Spleen (tissue), 11 donors: Measurements from ENCODE around the gene RUFY3. TPM values are rescaled to one million over a fixed set of nuclear protein-coding genes. Genes with fewer than 3 reads are reported as not detected.

Source experiments
- DNase-seq: peaks from one replicate; pipeline ENCODE4 v3.0.0-alpha.2; 2020
- H3K27ac ChIP-seq, 8 donors: fragments of 200-600 bp; sonication (generic) in 7 of 8; 1 replicate in 4 of 8; 2 replicates in 4 of 8; pipeline versions ENCODE4 v1.5.0 to v1.8.0; 2016 to 2021; ENCODE audit warnings: inconsistent platforms in 4 of 8, mild to moderate bottlenecking in 4 of 8, moderate library complexity in 1 of 8
- H3K27me3 ChIP-seq, 7 donors: fragments of 200-600 bp; sonication (generic) in 6 of 7; replicated peaks in 1 of 7; 1 replicate in 4 of 7; 2 replicates in 3 of 7; pipeline versions ENCODE4 v1.5.0 to v1.8.0; 2016 to 2021; ENCODE audit warnings: inconsistent platforms in 3 of 7, mild to moderate bottlenecking in 1 of 7
- H3K36me3 ChIP-seq, 6 donors: fragments of 200-600 bp; sonication (generic) in 5 of 6; 1 replicate in 4 of 6; 2 replicates in 2 of 6; pipeline versions ENCODE4 v1.5.0 to v1.8.0; 2016 to 2021; ENCODE audit warnings: inconsistent platforms in 2 of 6
- H3K4me1 ChIP-seq, 6 donors: fragments of 200-600 bp; sonication (generic) in 5 of 6; 1 replicate in 3 of 6; 2 replicates in 3 of 6; pipeline versions ENCODE4 v1.5.0 to v1.8.0; 2016 to 2021; ENCODE audit warnings: inconsistent platforms in 3 of 6
- H3K4me3 ChIP-seq, 8 donors: fragments of 200-600 bp; sonication (generic) in 7 of 8; 1 replicate in 4 of 8; 2 replicates in 4 of 8; pipeline versions ENCODE4 v1.5.0 to v1.8.0; 2016 to 2021; ENCODE audit warnings: inconsistent platforms in 4 of 8, mild to moderate bottlenecking in 4 of 8, moderate library complexity in 2 of 8
- H3K9me3 ChIP-seq, 8 donors: fragments of 200-600 bp; sonication (generic) in 7 of 8; 1 replicate in 4 of 8; 2 replicates in 4 of 8; pipeline versions ENCODE4 v1.5.0 to v1.8.0; 2016 to 2021; ENCODE audit warnings: inconsistent platforms in 4 of 8
- CTCF ChIP-seq, 11 experiments: fragments of 200-600 bp in 7 of 11; fragments of 450-650 bp in 4 of 11; sonication (generic) in 4 of 11; IDR thresholded peaks in 8 of 11; conservative IDR thresholded peaks in 3 of 11; 1 replicate in 7 of 11; 2 replicates in 4 of 11; pipeline versions ENCODE4 v1.4.0 to v1.8.0; 2016 to 2021; ENCODE audit warnings: antibody characterized with exemption in 11 of 11, inconsistent platforms in 4 of 11, mild to moderate bottlenecking in 1 of 11
- POLR2A ChIP-seq, 3 donors: fragments of 450-650 bp; IDR thresholded peaks; one replicate each; pipeline ENCODE4 v1.5.1; 2017; ENCODE audit warnings: antibody characterized with exemption in 3 of 3, mild to moderate bottlenecking in 1 of 3
- POLR2AphosphoS5 ChIP-seq, 3 donors: sonication (generic); formaldehyde crosslinking; IDR thresholded peaks; one replicate each; pipeline ENCODE4 v1.5.1; 2017; ENCODE audit warnings: antibody characterized with exemption in 3 of 3
- WGBS, 5 donors: extraction: QIAGEN DNeasy Blood & Tissue Kit in 3 of 5; methylation state at CpG; one replicate each; pipeline versions ENCODE4 v1.1.5 to v1.1.7; 2013 to 2018; 5-methylcytosine and 5-hydroxymethylcytosine counted together
- intact Hi-C: fragments of 100-400 bp; cut with DNase I; formaldehyde crosslinking; loops from one replicate; pipeline ENCODE4 v1.15.0; 2023; ENCODE audit warnings: low total_unique reads
- polyA plus RNA-seq, 3 donors: library from polyadenylated mRNA; stranded (reverse); fragments of 200-250 nt; gene quantifications; one replicate each; pipeline ENCODE4 v1.2.1, GENCODE V29; 2013
- total RNA-seq, 7 donors: library from RNA; depleted of rRNA in 3 of 7; stranded (reverse); fragments of >200 nt in 3 of 7; fragmentation: NEBNext Ultra II Directional in 4 of 7; extraction: Animal tissue kit (Norgen Biotek cat#: 25700) in 4 of 7; gene quantifications; one replicate each; pipeline versions ENCODE4 v1.1.0 to v1.2.1, GENCODE V29; 2016 to 2021
- donor health status: healthy with polysubstance abuse.
- donor health status: DM: no; HTN: no; CAD: no; lungs with moderate emphysema.
- donor health status: DM: no; HTN: no; CAD: no.
- donor health status: Bipolar disorder and iron deficiency.
- donor health status: healthy.
- donor health status: DM: no; HTN: no; CAD: no.
- donor health status: DM: yes; HTN: yes; CAD: no.

Gene RUFY3
- total and polyA plus RNA-seq, 10 donors, result 19.2 to 96.8 (median 76.2) TPM

- TF ChIP-seq POLR2AphosphoS5 (IDR thresholded peaks at IDR 0.05) (no peak), CTCF (IDR thresholded peaks at IDR 0.05 in 8 of 11, conservative IDR thresholded peaks at IDR 0.05 in 3 of 11) (no peak), POLR2A (IDR thresholded peaks at IDR 0.05) (no peak)
Measured at GRCh38 chr4:70841211-70841610, 119.4 kb downstream of the RUFY3 start.

GRCh38 chr4:70841951-70842350 lies 120.2 kb downstream of the RUFY3 start:
- DNase-seq, result no peak
- Histone ChIP-seq H3K27me3 (no peaks in the 10 kb centered on the region), H3K36me3 (no peaks in the 10 kb centered on the region), H3K9me3 (no peaks in the 10 kb centered on the region), H3K4me3 (no peak overlapping the region), H3K4me1 (peaks cover 6 to 49% (median 19%) of the 10 kb centered on the region in 6 donors), H3K27ac (peak overlapping the region in 3 of 8 donors; percentile 8 to 97 (median 33))
- intact Hi-C loops, result loop anchor here (10.0 kb wide), 1 partner anchor 163 kb away; no protein-coding TSS in a partner anchor
- WGBS, 5 donors, result 29 to 91% (median 77%) methylated on average over 1 of the region's 1 CpG
- TF ChIP-seq CTCF (IDR thresholded peaks at IDR 0.05 in 8 of 11, conservative IDR thresholded peaks at IDR 0.05 in 3 of 11) (no peak), POLR2A (IDR thresholded peaks at IDR 0.05) (no peak), POLR2AphosphoS5 (IDR thresholded peaks at IDR 0.05) (no peak)

More at GRCh38 chr4:70841211-70841610, 119.4 kb downstream of the RUFY3 start:
- peaks cover 10 to 49% (median 26%) of the 10 kb centered on the region in 6 donors for H3K4me1 ChIP-seq
- H3K36me3 ChIP-seq, result no peaks in the 10 kb centered on the region
- H3K27ac ChIP-seq, result peak overlapping the region in 4 of 8 donors; percentile 16 to 97 (median 64)
- no peaks in the 10 kb centered on the region for H3K27me3 ChIP-seq
- intact Hi-C loops, result loop anchor here (10.0 kb wide), 1 partner anchor 164 kb away; no protein-coding TSS in a partner anchor
- DNase-seq, result no peak
- H3K9me3 ChIP-seq, result no peaks in the 10 kb centered on the region
- H3K4me3 ChIP-seq, result no peak overlapping the region

- 63 to 84% (median 74%) methylated on average over 6 of the region's 6 CpGs for WGBS, 5 donors
- Histone ChIP-seq H3K9me3 (no peaks in the 10 kb centered on the region), H3K4me1 (peaks cover 3 to 39% (median 9%) of the 10 kb centered on the region in 6 donors), H3K27ac (peak overlapping the region in 1 of 8 donors; percentile 15), H3K36me3 (no peaks in the 10 kb centered on the region), H3K27me3 (no peaks in the 10 kb centered on the region), H3K4me3 (no peak overlapping the region)
- no peak for DNase-seq
- no peak for TF ChIP-seq CTCF (IDR thresholded peaks at IDR 0.05 in 8 of 11, conservative IDR thresholded peaks at IDR 0.05 in 3 of 11)
- no peak for TF ChIP-seq POLR2A (IDR thresholded peaks at IDR 0.05)
- no peak for TF ChIP-seq POLR2AphosphoS5 (IDR thresholded peaks at IDR 0.05)
- intact Hi-C loops, result loop anchor here (10.0 kb wide), 1 partner anchor 162 kb away; no protein-coding TSS in a partner anchor
Measured at GRCh38 chr4:70842761-70843435, 121.1 kb downstream of the RUFY3 start.

- H3K4me3 ChIP-seq, result no peak overlapping the region
- no peak overlapping the region for H3K27ac ChIP-seq
- H3K9me3 ChIP-seq, result no peaks in the 10 kb centered on the region
- DNase-seq, result no peak
- H3K4me1 ChIP-seq, result peaks cover 0 to 31% (median 2%) of the 10 kb centered on the region in 6 donors
- H3K27me3 ChIP-seq, result no peaks in the 10 kb centered on the region
- 66 to 84% (median 67%) methylated on average over 9 of the region's 9 CpGs for WGBS, 5 donors
- no peaks in the 10 kb centered on the region for H3K36me3 ChIP-seq
- TF ChIP-seq POLR2A (IDR thresholded peaks at IDR 0.05) (no peak), POLR2AphosphoS5 (IDR thresholded peaks at IDR 0.05) (no peak), CTCF (IDR thresholded peaks at IDR 0.05 in 8 of 11, conservative IDR thresholded peaks at IDR 0.05 in 3 of 11) (no peak)
- intact Hi-C loops, result loop anchor here (10.0 kb wide), 1 partner anchor 161 kb away; no protein-coding TSS in a partner anchor
Measured at GRCh38 chr4:70844180-70844579, 122.4 kb downstream of the RUFY3 start.
